Keratinocyte (primary cell): Measurements from ENCODE around the gene SEMA4D. TPM values are rescaled to one million over a fixed set of nuclear protein-coding genes. Genes with fewer than 3 reads are reported as not detected.

ENCODE experiments used
- DNase-seq: peaks from one replicate; pipeline ENCODE4 v3.0.0-alpha.2; 2011; ENCODE audit warnings: low read depth, missing footprints, low spot score
- FAIRE-seq: peaks from 2 replicates; lab custom pipeline; 2011; peaks lifted over from hg19 to GRCh38; lab: Jason Lieb, UNC
- H2AFZ ChIP-seq: 2 replicates; pipeline ENCODE4 v1.6.0; 2012; ENCODE audit warnings: low read length, control low read depth, inconsistent platforms; ENCODE audit not compliant: control insufficient read depth
- H3K27ac ChIP-seq: 2 replicates; pipeline ENCODE4 v1.5.1; 2011; ENCODE audit warnings: low read length; ENCODE audit not compliant: control insufficient read depth, insufficient read depth
- H3K27me3 ChIP-seq: 3 replicates; pipeline ENCODE4 v1.6.0; 2011; ENCODE audit warnings: low read length; ENCODE audit not compliant: control insufficient read depth, insufficient read depth; ENCODE audit errors: extremely low read depth
- H3K36me3 ChIP-seq, 2 experiments: 2 replicates in 1 of 2; 3 replicates in 1 of 2; pipeline ENCODE4 v1.5.1; 2011; ENCODE audit warnings: low read length in 2 of 2, mild to moderate bottlenecking in 1 of 2; ENCODE audit not compliant: control insufficient read depth in 2 of 2, insufficient read depth in 2 of 2; ENCODE audit errors: extremely low read depth in 1 of 2
- H3K4me1 ChIP-seq: 3 replicates; pipeline ENCODE4 v1.5.1; 2011; ENCODE audit warnings: low read length; ENCODE audit not compliant: control insufficient read depth, insufficient read depth; ENCODE audit errors: extremely low read depth
- H3K4me2 ChIP-seq: 3 replicates; pipeline ENCODE4 v1.6.0; 2011; ENCODE audit warnings: low read depth, low read length; ENCODE audit not compliant: control insufficient read depth, insufficient read depth; ENCODE audit errors: extremely low read depth
- H3K4me3 ChIP-seq, 3 experiments: fragments of 200-600 bp in 1 of 3; sonication (generic) in 1 of 3; 2 replicates in 2 of 3; 3 replicates in 1 of 3; pipeline ENCODE4 v1.5.1; 2011 to 2016; ENCODE audit warnings: low read length in 3 of 3, mild to moderate bottlenecking in 3 of 3, control low read depth in 2 of 3, inconsistent platforms in 1 of 3, low read depth in 1 of 3, mixed read lengths in 1 of 3, mixed run types in 1 of 3, moderate library complexity in 1 of 3; ENCODE audit not compliant: control insufficient read depth in 2 of 3, insufficient read depth in 2 of 3; ENCODE audit errors: extremely low read depth in 1 of 3
- H3K79me2 ChIP-seq: 2 replicates; pipeline ENCODE4 v1.6.0; 2012; ENCODE audit warnings: low read length; ENCODE audit not compliant: control insufficient read depth, insufficient read depth
- H3K9ac ChIP-seq: 3 replicates; pipeline ENCODE4 v1.6.0; 2011; ENCODE audit warnings: low read length; ENCODE audit not compliant: control insufficient read depth, insufficient read depth; ENCODE audit errors: extremely low read depth
- H3K9me1 ChIP-seq: 3 replicates; pipeline ENCODE4 v1.6.0; 2011; ENCODE audit warnings: low read length; ENCODE audit not compliant: control insufficient read depth, insufficient read depth; ENCODE audit errors: extremely low read depth
- H3K9me3 ChIP-seq: 2 replicates; pipeline ENCODE4 v1.5.1; 2012; ENCODE audit warnings: low read depth, low read length; ENCODE audit not compliant: control insufficient read depth
- H4K20me1 ChIP-seq: 3 replicates; pipeline ENCODE4 v1.6.0; 2011; ENCODE audit warnings: low read length; ENCODE audit not compliant: control insufficient read depth, insufficient read depth; ENCODE audit errors: extremely low read depth
- EZH2 ChIP-seq: IDR thresholded peaks from one replicate; pipeline ENCODE4 v1.6.1; 2012; ENCODE audit warnings: inconsistent platforms, mild to moderate bottlenecking, low read length, moderate library complexity
- dilution Hi-C: fragments of 300-500 bp; cut with MboI; formaldehyde crosslinking; loops from one replicate; pipeline ENCODE4 v1.7.0; 2020; ENCODE audit warnings: low sequenced_read_pairs; ENCODE audit not compliant: extremely low pct_ligation_motif_present
- polyA plus RNA-seq, 5 experiments: library from polyadenylated mRNA; depleted of rRNA in 3 of 5; stranded (reverse) in 3 of 5; stranded (forward) in 1 of 5; unstranded in 1 of 5; fragments of >200 nt; gene quantifications; 1 replicate in 1 of 5; 2 replicates in 3 of 5; 3 replicates in 1 of 5; pipeline versions ENCODE4 v1.2.1 to v1.2.3, GENCODE V29; 2011 to 2012; ENCODE audit warnings: missing spikeins in 2 of 5, low read depth in 1 of 5, low replicate concordance in 1 of 5
- TF ChIP-seq, protein P1 (sequence below), 3 experiments: IDR thresholded peaks in 1 of 3; conservative IDR thresholded peaks in 1 of 3; optimal IDR thresholded peaks in 1 of 3; 2 replicates in 2 of 3; 3 replicates in 1 of 3; pipeline versions ENCODE3 to v1.5.1; 2011; ENCODE audit warnings: low read length in 3 of 3, mild to moderate bottlenecking in 3 of 3, moderate library complexity in 2 of 3, control low read depth in 1 of 3, inconsistent platforms in 1 of 3; ENCODE audit not compliant: insufficient read depth in 2 of 3; ENCODE audit errors: extremely low read depth in 1 of 3

The SEMA4D gene
- polyA plus RNA-seq, 1 donor (not counting 4 experiments of a cell fraction or from before 2014, with no cell fraction given) = 0.43 TPM

DNA sequence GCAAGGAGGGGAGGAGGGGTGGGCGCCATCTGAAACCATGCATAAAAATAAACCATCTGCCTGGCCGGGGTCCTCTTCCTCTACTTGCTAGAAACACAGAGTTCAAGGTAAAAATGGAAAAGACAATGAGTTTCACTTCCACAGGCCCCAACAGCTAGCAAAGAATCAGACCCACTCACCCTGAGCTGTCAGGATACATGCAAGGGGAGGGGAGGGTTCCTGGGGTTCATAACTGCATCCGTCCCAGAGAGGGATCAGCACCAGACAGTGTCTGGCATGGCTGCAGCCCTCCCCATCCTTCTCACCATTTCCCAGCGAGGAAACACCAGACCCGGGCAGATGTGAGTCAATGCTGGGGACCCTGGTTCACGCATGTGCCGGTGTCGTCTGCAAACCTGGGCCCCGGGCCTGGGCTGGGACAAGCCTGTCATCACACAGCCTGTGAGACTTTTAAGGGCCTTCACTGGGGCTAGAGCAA is 55.4 kb downstream of the SEMA4D start:
- Histone ChIP-seq H3K36me3 (no peaks in the 10 kb centered on the region), H3K4me2 (no peak overlapping the region), H3K27ac (no peak overlapping the region), H3K27me3 (no peaks in the 10 kb centered on the region), H3K4me1 (no peaks in the 10 kb centered on the region), H3K79me2 (no peaks in the 10 kb centered on the region), H3K9me1 (no peaks in the 10 kb centered on the region), H3K4me3 (no peak overlapping the region), H2AFZ (no peak overlapping the region), H3K9ac (no peak overlapping the region), H3K9me3 (no peaks in the 10 kb centered on the region), H4K20me1 (no peaks in the 10 kb centered on the region)
- dilution Hi-C loops = no loop called here
- no peak for DNase-seq
- no peak for TF ChIP-seq EZH2
- TF ChIP-seq, protein P1, sequence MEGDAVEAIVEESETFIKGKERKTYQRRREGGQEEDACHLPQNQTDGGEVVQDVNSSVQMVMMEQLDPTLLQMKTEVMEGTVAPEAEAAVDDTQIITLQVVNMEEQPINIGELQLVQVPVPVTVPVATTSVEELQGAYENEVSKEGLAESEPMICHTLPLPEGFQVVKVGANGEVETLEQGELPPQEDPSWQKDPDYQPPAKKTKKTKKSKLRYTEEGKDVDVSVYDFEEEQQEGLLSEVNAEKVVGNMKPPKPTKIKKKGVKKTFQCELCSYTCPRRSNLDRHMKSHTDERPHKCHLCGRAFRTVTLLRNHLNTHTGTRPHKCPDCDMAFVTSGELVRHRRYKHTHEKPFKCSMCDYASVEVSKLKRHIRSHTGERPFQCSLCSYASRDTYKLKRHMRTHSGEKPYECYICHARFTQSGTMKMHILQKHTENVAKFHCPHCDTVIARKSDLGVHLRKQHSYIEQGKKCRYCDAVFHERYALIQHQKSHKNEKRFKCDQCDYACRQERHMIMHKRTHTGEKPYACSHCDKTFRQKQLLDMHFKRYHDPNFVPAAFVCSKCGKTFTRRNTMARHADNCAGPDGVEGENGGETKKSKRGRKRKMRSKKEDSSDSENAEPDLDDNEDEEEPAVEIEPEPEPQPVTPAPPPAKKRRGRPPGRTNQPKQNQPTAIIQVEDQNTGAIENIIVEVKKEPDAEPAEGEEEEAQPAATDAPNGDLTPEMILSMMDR (optimal IDR thresholded peaks at IDR 0.05 in 1 of 3, IDR thresholded peaks at IDR 0.05 in 1 of 3, conservative IDR thresholded peaks at IDR 0.05 in 1 of 3; ENCODE audit: extremely low read depth in 1 of 3, insufficient read depth in 2 of 3, low read length in 3 of 3) = no peak
- FAIRE-seq = no peak

DNA sequence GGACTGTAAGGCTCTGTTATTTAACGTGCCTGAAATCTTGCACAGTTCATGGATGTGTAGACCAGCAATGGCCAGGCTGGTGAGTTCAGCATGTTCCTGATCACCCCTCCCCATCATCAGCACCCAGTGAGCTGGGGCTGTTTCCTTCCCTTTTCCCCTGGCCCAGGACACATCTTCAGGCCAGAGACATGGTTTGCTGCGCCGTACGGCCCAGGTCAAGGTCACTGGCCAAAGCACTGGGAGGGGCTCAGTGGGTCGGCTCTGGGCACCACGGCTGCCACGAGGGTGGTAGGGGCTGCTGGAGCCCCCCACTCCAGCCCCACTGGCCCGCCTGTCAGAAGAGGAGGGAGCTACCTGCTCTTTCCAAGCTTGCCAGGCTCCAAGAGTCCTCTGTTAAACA is 55.9 kb downstream of the SEMA4D start:
- Histone ChIP-seq H3K27ac (no peak overlapping the region), H2AFZ (no peak overlapping the region), H3K9me3 (no peaks in the 10 kb centered on the region), H3K9ac (no peak overlapping the region), H3K4me1 (no peaks in the 10 kb centered on the region), H3K27me3 (no peaks in the 10 kb centered on the region), H4K20me1 (no peaks in the 10 kb centered on the region), H3K79me2 (no peaks in the 10 kb centered on the region), H3K9me1 (no peaks in the 10 kb centered on the region), H3K4me2 (no peak overlapping the region), H3K4me3 (no peak overlapping the region), H3K36me3 (no peaks in the 10 kb centered on the region)
- TF ChIP-seq, protein P1 (optimal IDR thresholded peaks at IDR 0.05 in 1 of 3, IDR thresholded peaks at IDR 0.05 in 1 of 3, conservative IDR thresholded peaks at IDR 0.05 in 1 of 3; ENCODE audit: extremely low read depth in 1 of 3, insufficient read depth in 2 of 3, low read length in 3 of 3) = no peak
- no peak for FAIRE-seq
- DNase-seq = no peak
- dilution Hi-C loops = no loop called here
